Activated CD4-positive, CD25-positive, alpha-beta regulatory T cell (primary cell): ENCODE measurements around the gene GPR132.
"Not testable (repeated sequence)": the region's sequence is repeated elsewhere in the genome, so short reads cannot be mapped to it uniquely, and the experiment has no call there.

Experiments used
- DNase-seq, 4 experiments: peaks; one replicate each; lab custom pipeline; 2025; lab: John Stamatoyannopoulos, UW

The GPR132 gene

GRCh38 chr14:105075379-105076295 is 10.4 kb upstream of the GPR132 start:
- DNase-seq: no peak

GRCh38 chr14:105074601-105075053 is 9.4 kb upstream of the GPR132 start:
- no peak for DNase-seq

- DNase-seq: no peak
These were observed 8.7 kb upstream of the GPR132 start for GRCh38 chr14:105073720-105074600.

- DNase-seq: no peak
These were observed 7.9 kb upstream of the GPR132 start for GRCh38 chr14:105072892-105073719.

GRCh38 chr14:105072381-105072861 is 7.2 kb upstream of the GPR132 start:
- DNase-seq: no peak

GRCh38 chr14:105071942-105072341 is 6.7 kb upstream of the GPR132 start:
- no peak for DNase-seq

- no peak for DNase-seq
These were observed 6.1 kb upstream of the GPR132 start for GRCh38 chr14:105071326-105071725.

- peak in 1 of 4 experiments; percentile 27 for DNase-seq
These were observed 5.5 kb upstream of the GPR132 start for GRCh38 chr14:105070760-105071137.

- peak in 1 of 4 experiments; percentile 30 for DNase-seq
These were observed 4.9 kb upstream of the GPR132 start for GRCh38 chr14:105069871-105070759.

- no peak for DNase-seq
These were observed 4.3 kb upstream of the GPR132 start for GRCh38 chr14:105069522-105069870.

- DNase-seq: no peak
These were observed 3.6 kb upstream of the GPR132 start for GRCh38 chr14:105068818-105069217.

GRCh38 chr14:105067969-105068301 is 2.7 kb upstream of the GPR132 start:
- DNase-seq: no peak

- DNase-seq: peak in 1 of 4 experiments; percentile 29
These were observed 2.1 kb upstream of the GPR132 start for GRCh38 chr14:105067140-105067968.

- no peak for DNase-seq
These were observed 1.2 kb upstream of the GPR132 start for GRCh38 chr14:105066240-105067071.

- DNase-seq: no peak
These were observed 498 bp downstream of the GPR132 start for GRCh38 chr14:105064721-105065143.

- DNase-seq: no peak
These were observed 1.2 kb downstream of the GPR132 start for GRCh38 chr14:105064001-105064400.

- not testable (repeated sequence) for DNase-seq
These were observed 1.7 kb downstream of the GPR132 start for GRCh38 chr14:105063506-105063905.

GRCh38 chr14:105063056-105063455 is 2.2 kb downstream of the GPR132 start:
- no peak for DNase-seq

- DNase-seq: no peak
These were observed 3.2 kb downstream of the GPR132 start for GRCh38 chr14:105062048-105062433.
